ENCODE measurements around the gene TRMT10A. TPM values are rescaled to one million over a fixed set of nuclear protein-coding genes. Genes with fewer than 3 reads are reported as not detected.

The TRMT10A gene
- total and polyA plus RNA-seq, 10 of the 15 experiments (the other 5 are each of a cell fraction or from before 2014, with no cell fraction given), result 4.5 to 13.4 (median 9.2) TPM

DNA sequence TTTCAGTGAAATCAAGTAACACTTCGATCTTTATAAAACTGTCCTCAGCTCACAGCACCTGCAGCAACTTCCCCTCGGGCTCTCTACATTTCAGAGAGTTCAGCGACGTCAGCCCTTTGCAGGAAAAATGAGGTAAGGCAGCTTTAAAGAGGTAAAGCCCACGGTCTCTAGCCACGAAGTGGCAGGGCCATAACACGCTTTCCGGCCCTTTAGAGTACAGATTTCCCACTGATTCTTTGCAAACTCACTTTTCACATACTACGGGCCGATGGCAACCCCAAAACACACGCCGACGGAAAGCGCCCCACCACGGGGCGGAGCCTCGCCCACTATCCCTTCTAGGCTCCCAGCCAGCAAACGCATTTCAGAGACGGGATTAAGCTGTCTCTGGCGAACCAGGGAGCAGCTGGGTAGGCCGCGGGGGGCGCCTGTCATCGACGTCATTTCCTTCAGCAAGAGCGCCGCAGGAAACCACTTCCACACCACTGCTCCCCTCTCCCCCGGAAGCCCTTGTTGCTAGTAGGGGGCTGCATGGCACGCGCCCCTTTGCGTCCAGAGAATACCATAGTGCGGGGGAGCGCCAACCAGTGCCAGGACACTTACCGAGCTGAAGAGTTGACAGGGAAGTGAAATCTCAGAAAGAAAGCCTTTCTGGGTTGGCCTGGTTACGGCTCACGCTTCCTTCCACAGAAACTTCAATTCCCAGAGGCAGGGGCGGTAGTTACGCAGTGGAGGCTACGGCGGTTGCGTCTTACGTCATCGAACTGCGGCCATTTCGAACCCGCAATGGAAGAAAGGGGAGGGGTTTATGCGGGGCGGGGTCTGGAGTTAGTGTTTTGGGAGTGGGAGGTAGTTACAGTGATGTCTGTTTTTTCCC, at the start of gene TRMT10A (continued):
- TF ChIP-seq, protein P1, sequence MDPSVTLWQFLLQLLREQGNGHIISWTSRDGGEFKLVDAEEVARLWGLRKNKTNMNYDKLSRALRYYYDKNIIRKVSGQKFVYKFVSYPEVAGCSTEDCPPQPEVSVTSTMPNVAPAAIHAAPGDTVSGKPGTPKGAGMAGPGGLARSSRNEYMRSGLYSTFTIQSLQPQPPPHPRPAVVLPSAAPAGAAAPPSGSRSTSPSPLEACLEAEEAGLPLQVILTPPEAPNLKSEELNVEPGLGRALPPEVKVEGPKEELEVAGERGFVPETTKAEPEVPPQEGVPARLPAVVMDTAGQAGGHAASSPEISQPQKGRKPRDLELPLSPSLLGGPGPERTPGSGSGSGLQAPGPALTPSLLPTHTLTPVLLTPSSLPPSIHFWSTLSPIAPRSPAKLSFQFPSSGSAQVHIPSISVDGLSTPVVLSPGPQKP (IDR thresholded peaks at IDR 0.05; ENCODE audit: low read depth, low read length), result no peak; the same call in 1 of the 2 replicates
- TF ChIP-seq NRF1 (conservative IDR thresholded peaks at IDR 0.05; ENCODE audit: low read depth, low read length), result no peak
- TF ChIP-seq, protein P2, sequence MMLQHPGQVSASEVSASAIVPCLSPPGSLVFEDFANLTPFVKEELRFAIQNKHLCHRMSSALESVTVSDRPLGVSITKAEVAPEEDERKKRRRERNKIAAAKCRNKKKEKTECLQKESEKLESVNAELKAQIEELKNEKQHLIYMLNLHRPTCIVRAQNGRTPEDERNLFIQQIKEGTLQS (IDR thresholded peaks at IDR 0.05; ENCODE audit: borderline replicate concordance, extremely low read depth, low read depth, low read length), result peak; percentile 26; the same call in 1 of the 2 replicates
- no peak for TF ChIP-seq ZNF384 (IDR thresholded peaks at IDR 0.05; ENCODE audit: borderline replicate concordance, low read depth, low read length)
- TF ChIP-seq FOXM1 (IDR thresholded peaks at IDR 0.05; ENCODE audit: low read depth, low read length), result peak; percentile 61; the same call in 1 of the 2 replicates
- TF ChIP-seq, protein P3, sequence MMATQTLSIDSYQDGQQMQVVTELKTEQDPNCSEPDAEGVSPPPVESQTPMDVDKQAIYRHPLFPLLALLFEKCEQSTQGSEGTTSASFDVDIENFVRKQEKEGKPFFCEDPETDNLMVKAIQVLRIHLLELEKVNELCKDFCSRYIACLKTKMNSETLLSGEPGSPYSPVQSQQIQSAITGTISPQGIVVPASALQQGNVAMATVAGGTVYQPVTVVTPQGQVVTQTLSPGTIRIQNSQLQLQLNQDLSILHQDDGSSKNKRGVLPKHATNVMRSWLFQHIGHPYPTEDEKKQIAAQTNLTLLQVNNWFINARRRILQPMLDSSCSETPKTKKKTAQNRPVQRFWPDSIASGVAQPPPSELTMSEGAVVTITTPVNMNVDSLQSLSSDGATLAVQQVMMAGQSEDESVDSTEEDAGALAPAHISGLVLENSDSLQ (IDR thresholded peaks at IDR 0.05), result peak; percentile 97
- peak; percentile 75; the same call in 1 of the 2 replicates for TF ChIP-seq NR2F1 (conservative IDR thresholded peaks at IDR 0.05)
- peak; percentile 81 for TF ChIP-seq POLR2A (IDR thresholded peaks at IDR 0.05; ENCODE audit: low read depth, low read length)
- no peak for TF ChIP-seq EED (IDR thresholded peaks at IDR 0.05; ENCODE audit: low read depth)
- TF ChIP-seq IRF5 (IDR thresholded peaks at IDR 0.05; ENCODE audit: borderline replicate concordance), result no peak
- no peak for TF ChIP-seq RAD51 (IDR thresholded peaks at IDR 0.05)
- TF ChIP-seq POU2F2 (IDR thresholded peaks at IDR 0.05; ENCODE audit: borderline replicate concordance, low read depth, low read length), result peak; percentile 82; the same call in 1 of the 3 replicates
- TF ChIP-seq ASH2L (IDR thresholded peaks at IDR 0.05; ENCODE audit: borderline replicate concordance, low read depth), result 0 out of 2 replicates have a peak, but pooled peaks have one; percentile 42
- TF ChIP-seq BCL3 (IDR thresholded peaks at IDR 0.05; ENCODE audit: borderline replicate concordance, insufficient read depth, low read depth, low read length, poor library complexity, severe bottlenecking), result no peak
- no peak for TF ChIP-seq HDAC2 (IDR thresholded peaks at IDR 0.05)
- TF ChIP-seq FOS (IDR thresholded peaks at IDR 0.05; ENCODE audit: borderline replicate concordance, extremely low read depth, insufficient read length), result no peak
- no peak for TF ChIP-seq USF1 (IDR thresholded peaks at IDR 0.05; ENCODE audit: borderline replicate concordance, extremely low read length, insufficient read depth, low read depth, low read length)
- no peak for TF ChIP-seq RAD21 (IDR thresholded peaks at IDR 0.05; ENCODE audit: insufficient read depth, low read depth, low read length)
- TF ChIP-seq CHD2 (IDR thresholded peaks at IDR 0.05; ENCODE audit: borderline replicate concordance, low read depth, low read length), result no peak
- peak; percentile 97 for TF ChIP-seq IKZF1 (conservative IDR thresholded peaks at IDR 0.05)
- TF ChIP-seq CBFB (IDR thresholded peaks at IDR 0.05; ENCODE audit: low read depth), result peak; percentile 87
- peak; percentile 42 to 74; a peak in 3 of 4 replicates for TF ChIP-seq SRF (IDR thresholded peaks at IDR 0.05; ENCODE audit: low read depth in 2 of 2, low read length in 2 of 2)
- no peak for TF ChIP-seq BACH1 (IDR thresholded peaks at IDR 0.05; ENCODE audit: borderline replicate concordance)
- TF ChIP-seq SUZ12 (IDR thresholded peaks at IDR 0.05; ENCODE audit: unreplicated experiment), result no peak
